Measurements from ENCODE around the gene BTG1.

The BTG1 gene

DNA sequence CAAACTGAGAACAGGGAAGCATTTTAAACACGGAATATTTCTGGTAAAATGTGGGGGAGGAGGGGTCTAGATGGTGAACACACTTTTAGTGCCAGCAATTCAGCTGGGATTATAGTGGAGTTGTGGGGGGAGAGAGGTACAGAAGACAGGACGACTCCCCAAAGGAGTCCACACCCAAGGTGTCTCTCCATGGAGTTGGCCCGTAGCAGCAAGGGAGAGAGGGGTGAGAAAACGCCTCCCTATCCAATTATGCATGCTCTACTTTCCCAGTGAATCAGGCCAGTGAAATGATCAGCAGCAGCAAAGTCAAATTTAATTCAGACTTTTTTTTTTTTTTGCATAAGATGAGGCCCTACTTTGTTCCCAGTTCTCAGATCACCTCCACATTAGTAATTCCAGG lies 38.6 kb downstream of the BTG1 start:
- no peak for TF ChIP-seq CTCF (IDR thresholded peaks at IDR 0.05)
- no peaks in the 10 kb centered on the region for H3K27me3 ChIP-seq
- H3K27ac ChIP-seq, result peak overlapping the region; percentile 83
- peaks cover 61 to 68% of the 10 kb centered on the region in 2 experiments for H3K4me1 ChIP-seq (ENCODE audit: control insufficient read depth in 1 of 2, insufficient read depth in 1 of 2, low read depth in 1 of 2, low read length in 1 of 2)
- H3K36me3 ChIP-seq, result no peaks in the 10 kb centered on the region
- H3K4me3 ChIP-seq (ENCODE audit: low read depth in 1 of 2, low read length in 1 of 2), result no peak overlapping the region
- no peaks in the 10 kb centered on the region for H3K9me3 ChIP-seq

DNA sequence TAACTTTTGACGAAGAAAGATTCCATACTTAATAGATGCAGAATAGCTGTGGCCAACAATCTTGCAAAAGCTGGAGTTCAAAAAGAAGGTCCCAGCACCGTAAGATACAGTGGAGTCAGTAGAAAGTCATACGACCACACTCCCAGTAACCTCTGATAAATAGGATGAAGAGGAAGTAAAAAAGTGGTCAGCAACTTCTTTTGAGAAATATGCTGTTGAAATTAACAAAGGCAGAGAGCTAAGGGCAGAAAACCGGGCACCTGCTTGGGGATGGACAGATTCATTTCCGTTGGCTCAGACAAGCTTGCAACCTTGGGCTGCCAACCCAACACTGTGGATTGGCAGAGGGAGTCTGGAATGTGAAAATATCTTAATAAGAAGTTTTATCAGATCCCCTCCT lies 40.0 kb downstream of the BTG1 start:
- no peaks in the 10 kb centered on the region for H3K9me3 ChIP-seq
- H3K4me3 ChIP-seq (ENCODE audit: low read depth in 1 of 2, low read length in 1 of 2), result peak overlapping the region; percentile 10 to 41
- H3K4me1 ChIP-seq (ENCODE audit: control insufficient read depth in 1 of 2, insufficient read depth in 1 of 2, low read depth in 1 of 2, low read length in 1 of 2), result peaks cover 61 to 68% of the 10 kb centered on the region in 2 experiments
- no peaks in the 10 kb centered on the region for H3K36me3 ChIP-seq
- H3K27ac ChIP-seq, result peak overlapping the region; percentile 83
- TF ChIP-seq CTCF (IDR thresholded peaks at IDR 0.05), result no peak
- no peaks in the 10 kb centered on the region for H3K27me3 ChIP-seq

DNA sequence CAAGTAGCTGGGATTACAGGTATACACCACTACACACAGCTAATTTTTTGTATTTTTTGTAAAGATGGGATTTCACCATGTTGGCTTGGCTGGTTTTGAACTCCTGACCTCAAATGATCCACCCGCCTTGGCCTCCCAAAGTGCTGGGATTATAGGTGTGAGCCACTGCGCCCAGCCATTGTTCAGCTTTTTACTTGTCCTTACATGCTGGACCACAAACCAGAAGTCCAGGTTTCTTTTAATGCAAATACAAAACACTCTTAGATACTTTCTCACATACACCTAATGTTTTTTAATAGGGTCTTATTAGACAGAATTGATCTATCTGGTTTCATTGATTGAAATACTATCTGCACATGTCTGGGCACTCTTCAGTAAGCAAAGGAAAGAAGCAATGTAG lies 40.5 kb downstream of the BTG1 start:
- Histone ChIP-seq H3K36me3 (no peaks in the 10 kb centered on the region), H3K27ac (peak overlapping the region; percentile 83), H3K4me1 (ENCODE audit: control insufficient read depth in 1 of 2, insufficient read depth in 1 of 2, low read depth in 1 of 2, low read length in 1 of 2) (peaks cover 60 to 65% of the 10 kb centered on the region in 2 experiments), H3K9me3 (no peaks in the 10 kb centered on the region), H3K27me3 (no peaks in the 10 kb centered on the region), H3K4me3 (ENCODE audit: low read depth in 1 of 2, low read length in 1 of 2) (peak overlapping the region; percentile 10 to 41)
- TF ChIP-seq CTCF (IDR thresholded peaks at IDR 0.05), result no peak

DNA sequence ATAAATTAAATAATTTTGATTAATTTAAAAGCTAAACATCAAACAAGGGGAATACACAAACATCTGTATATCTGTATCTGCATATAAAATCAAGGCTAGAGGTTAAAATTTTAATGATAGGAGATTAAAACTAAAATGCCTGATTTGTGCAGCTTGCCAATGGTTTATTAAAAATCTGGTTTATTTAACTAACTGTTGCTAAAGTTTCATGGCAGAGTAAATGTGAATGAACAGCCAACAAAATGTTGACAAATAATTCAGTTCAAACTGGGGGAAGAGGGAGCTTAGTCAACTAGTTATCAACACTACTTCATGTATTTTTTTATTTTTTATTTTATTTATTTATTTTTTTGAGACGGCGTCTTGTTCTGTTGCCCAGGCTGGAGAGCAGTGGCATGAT lies 43.0 kb downstream of the BTG1 start:
- H3K4me1 ChIP-seq (ENCODE audit: control insufficient read depth in 1 of 2, insufficient read depth in 1 of 2, low read depth in 1 of 2, low read length in 1 of 2), result peaks cover 35 to 40% of the 10 kb centered on the region in 2 experiments
- no peaks in the 10 kb centered on the region for H3K36me3 ChIP-seq
- TF ChIP-seq CTCF (IDR thresholded peaks at IDR 0.05), result no peak
- H3K4me3 ChIP-seq (ENCODE audit: low read depth in 1 of 2, low read length in 1 of 2), result no peak overlapping the region
- H3K27me3 ChIP-seq, result no peaks in the 10 kb centered on the region
- H3K9me3 ChIP-seq, result no peaks in the 10 kb centered on the region
- no peak overlapping the region for H3K27ac ChIP-seq

GRCh38 chr12:92098594-92099380 lies 46.9 kb downstream of the BTG1 start:
- Histone ChIP-seq H3K9me3 (no peaks in the 10 kb centered on the region), H3K4me3 (ENCODE audit: low read depth in 1 of 2, low read length in 1 of 2) (no peak overlapping the region), H3K27me3 (no peaks in the 10 kb centered on the region), H3K27ac (no peak overlapping the region), H3K36me3 (no peaks in the 10 kb centered on the region), H3K4me1 (ENCODE audit: control insufficient read depth in 1 of 2, insufficient read depth in 1 of 2, low read depth in 1 of 2, low read length in 1 of 2) (peaks cover 17 to 20% of the 10 kb centered on the region in 2 experiments)
- no peak for TF ChIP-seq CTCF (IDR thresholded peaks at IDR 0.05)

Measured in neutrophil (primary cell).